Neural crest cell (in vitro differentiated cells): Measurements from ENCODE around the gene CLNK. TPM values are rescaled to one million over a fixed set of nuclear protein-coding genes. Genes with fewer than 3 reads are reported as not detected.

Experiments used
- DNase-seq: peaks from one replicate; pipeline ENCODE4 v3.0.0; 2021; ENCODE audit warnings: low read depth, mixed read lengths, low spot score
- H3K27ac Mint-ChIP-seq: one replicate; pipeline ENCODE4 v1.8.0; 2021; ENCODE audit warnings: mild to moderate bottlenecking, mixed read lengths; ENCODE audit not compliant: unreplicated experiment
- H3K27me3 Mint-ChIP-seq: 2 replicates; pipeline ENCODE4 v1.8.0; 2021; ENCODE audit warnings: low read depth, mild to moderate bottlenecking, mixed read lengths
- H3K36me3 Mint-ChIP-seq: 2 replicates; pipeline ENCODE4 v1.8.0; 2021; ENCODE audit warnings: low read depth, mild to moderate bottlenecking, mixed read lengths
- H3K4me1 Mint-ChIP-seq: 2 replicates; pipeline ENCODE4 v1.8.0; 2021; ENCODE audit warnings: mixed read lengths
- H3K4me3 Mint-ChIP-seq: one replicate; pipeline ENCODE4 v1.8.0; 2021; ENCODE audit warnings: mild to moderate bottlenecking, mixed read lengths
- H3K9me3 Mint-ChIP-seq: 2 replicates; pipeline ENCODE4 v1.8.0; 2021; ENCODE audit warnings: mixed read lengths
- CTCF ChIP-seq: fragments of 200-600 bp; sonication (generic); conservative IDR thresholded peaks from 2 replicates; pipeline ENCODE4 v1.5.0; 2021; ENCODE audit warnings: antibody characterized with exemption, mild to moderate bottlenecking
- total RNA-seq: library from RNA; stranded (reverse); gene quantifications from 2 replicates; pipeline ENCODE4 v1.2.1, GENCODE V29; 2021

Gene CLNK
- total RNA-seq, 1 donor from 2014 or later: not detected

DNA sequence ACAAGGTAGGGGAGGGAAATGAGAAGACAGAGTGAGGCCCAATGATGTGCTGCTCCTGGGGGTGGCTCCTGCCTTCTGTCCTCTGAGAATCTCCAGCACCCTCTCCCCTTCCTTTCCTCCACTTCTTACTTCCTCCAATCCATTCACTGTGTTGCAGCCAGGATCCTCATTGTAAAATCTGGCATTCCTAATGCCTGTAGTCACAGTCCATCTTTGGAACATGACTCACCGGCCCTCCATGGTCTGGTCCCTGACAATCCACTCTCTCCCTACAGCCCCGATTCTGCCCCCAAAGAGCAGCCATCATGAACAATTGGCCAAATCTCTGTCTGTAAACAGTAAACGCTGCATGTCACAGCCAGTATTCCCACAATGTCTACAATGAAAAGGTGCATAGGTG, 72.9 kb downstream of the CLNK start:
- no peak for TF ChIP-seq CTCF
- Mint-ChIP-seq H3K27ac (peak overlapping the region; percentile 16), H3K36me3 (no peaks in the 10 kb centered on the region), H3K27me3 (no peaks in the 10 kb centered on the region), H3K9me3 (no peaks in the 10 kb centered on the region), H3K4me3 (no peak overlapping the region), H3K4me1 (peaks cover 10% of the 10 kb centered on the region)
- DNase-seq: no peak

DNA sequence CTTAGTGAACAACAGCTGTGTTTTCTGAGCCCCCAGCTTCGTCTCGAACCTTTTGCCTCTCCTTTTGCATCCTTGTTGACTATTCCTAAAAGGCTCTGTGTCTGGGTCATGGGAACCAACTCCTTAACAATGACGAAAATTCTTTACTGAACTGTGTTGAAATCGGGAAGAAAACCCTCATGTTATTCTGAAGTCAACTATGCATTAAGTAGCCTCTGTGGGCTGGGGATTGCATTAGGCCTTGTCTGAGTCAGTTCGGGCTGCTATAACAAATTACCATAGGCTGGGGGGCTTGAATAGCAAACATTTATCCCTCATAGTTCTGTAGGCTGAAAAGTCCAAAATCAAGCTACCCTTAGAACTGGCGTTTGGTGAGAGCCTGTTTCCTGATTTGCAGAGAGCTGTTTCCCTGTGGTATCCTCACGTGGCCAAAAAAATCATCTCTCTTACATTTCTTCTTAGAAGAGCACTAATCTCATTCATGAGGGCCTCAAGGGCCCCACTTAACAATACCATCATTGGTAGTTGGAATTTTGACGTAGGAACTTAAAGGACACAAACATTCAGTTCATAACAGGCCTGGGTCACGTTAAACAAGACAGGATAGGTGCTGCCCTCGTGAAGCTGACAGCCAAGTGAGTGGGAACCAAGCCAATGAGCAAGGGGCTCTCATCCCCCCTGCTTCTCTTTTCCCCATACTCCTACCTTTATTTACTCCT, 75.9 kb downstream of the CLNK start:
- TF ChIP-seq CTCF: no peak
- DNase-seq: no peak
- no peaks in the 10 kb centered on the region for H3K27me3 Mint-ChIP-seq
- H3K4me3 Mint-ChIP-seq: no peak overlapping the region
- no peak overlapping the region for H3K27ac Mint-ChIP-seq
- no peaks in the 10 kb centered on the region for H3K36me3 Mint-ChIP-seq
- no peaks in the 10 kb centered on the region for H3K9me3 Mint-ChIP-seq
- peaks cover 10% of the 10 kb centered on the region for H3K4me1 Mint-ChIP-seq

DNA sequence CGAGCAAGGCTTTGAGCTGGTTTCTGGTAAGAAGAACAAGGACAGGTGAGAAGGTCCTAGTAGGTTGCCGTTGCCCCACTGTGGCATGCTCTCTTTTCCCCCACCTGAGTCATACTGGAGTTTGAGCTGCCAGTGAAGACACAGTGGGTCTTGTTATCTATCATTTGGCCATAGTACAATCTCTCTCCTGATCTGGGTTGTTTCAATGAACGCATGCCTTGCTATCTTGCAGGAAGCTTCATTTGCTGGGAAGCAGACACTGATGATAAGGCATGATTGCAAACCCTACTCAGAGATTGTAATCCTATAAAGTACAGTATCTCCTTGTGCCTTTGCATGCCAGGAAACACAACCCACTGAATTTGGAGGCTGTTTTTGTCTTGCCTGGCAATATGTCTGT, 77.4 kb downstream of the CLNK start:
- H3K27ac Mint-ChIP-seq: no peak overlapping the region
- no peaks in the 10 kb centered on the region for H3K9me3 Mint-ChIP-seq
- no peaks in the 10 kb centered on the region for H3K36me3 Mint-ChIP-seq
- H3K4me3 Mint-ChIP-seq: no peak overlapping the region
- TF ChIP-seq CTCF: no peak
- DNase-seq: no peak
- H3K27me3 Mint-ChIP-seq: no peaks in the 10 kb centered on the region
- H3K4me1 Mint-ChIP-seq: peaks cover 10% of the 10 kb centered on the region

DNA sequence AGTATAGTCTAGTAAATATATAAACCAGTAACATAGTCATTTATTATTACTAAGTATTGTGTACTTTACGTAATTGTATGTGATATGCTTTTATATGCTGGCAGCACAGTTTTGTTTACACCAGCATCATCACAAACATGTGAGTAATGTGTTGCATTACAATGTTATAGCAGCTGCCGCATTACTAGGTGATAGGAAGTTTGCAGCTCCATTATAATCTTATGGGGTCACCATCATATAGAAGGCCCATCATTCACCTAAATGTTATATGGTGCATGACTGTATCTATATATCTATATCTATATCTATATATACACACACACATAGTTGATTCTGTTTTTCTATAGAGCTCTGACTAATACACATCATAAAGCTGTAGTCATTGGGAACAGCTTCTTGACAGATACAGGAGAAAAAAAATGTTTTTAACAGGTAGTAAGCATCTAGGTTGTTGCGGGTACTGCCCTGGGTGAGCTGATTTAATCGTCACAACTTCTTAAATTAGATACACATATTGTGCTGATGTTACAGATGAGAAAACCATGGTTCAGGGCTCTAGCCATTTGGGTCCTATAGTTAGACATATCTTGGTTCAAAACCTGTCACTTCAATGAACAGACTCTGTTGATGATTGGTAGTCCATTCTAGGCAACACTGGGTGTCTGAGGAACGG, 77.9 kb downstream of the CLNK start:
- TF ChIP-seq CTCF: no peak
- Mint-ChIP-seq H3K27me3 (no peaks in the 10 kb centered on the region), H3K4me1 (peaks cover 7% of the 10 kb centered on the region), H3K4me3 (no peak overlapping the region), H3K36me3 (no peaks in the 10 kb centered on the region), H3K27ac (no peak overlapping the region), H3K9me3 (no peaks in the 10 kb centered on the region)
- DNase-seq: no peak

DNA sequence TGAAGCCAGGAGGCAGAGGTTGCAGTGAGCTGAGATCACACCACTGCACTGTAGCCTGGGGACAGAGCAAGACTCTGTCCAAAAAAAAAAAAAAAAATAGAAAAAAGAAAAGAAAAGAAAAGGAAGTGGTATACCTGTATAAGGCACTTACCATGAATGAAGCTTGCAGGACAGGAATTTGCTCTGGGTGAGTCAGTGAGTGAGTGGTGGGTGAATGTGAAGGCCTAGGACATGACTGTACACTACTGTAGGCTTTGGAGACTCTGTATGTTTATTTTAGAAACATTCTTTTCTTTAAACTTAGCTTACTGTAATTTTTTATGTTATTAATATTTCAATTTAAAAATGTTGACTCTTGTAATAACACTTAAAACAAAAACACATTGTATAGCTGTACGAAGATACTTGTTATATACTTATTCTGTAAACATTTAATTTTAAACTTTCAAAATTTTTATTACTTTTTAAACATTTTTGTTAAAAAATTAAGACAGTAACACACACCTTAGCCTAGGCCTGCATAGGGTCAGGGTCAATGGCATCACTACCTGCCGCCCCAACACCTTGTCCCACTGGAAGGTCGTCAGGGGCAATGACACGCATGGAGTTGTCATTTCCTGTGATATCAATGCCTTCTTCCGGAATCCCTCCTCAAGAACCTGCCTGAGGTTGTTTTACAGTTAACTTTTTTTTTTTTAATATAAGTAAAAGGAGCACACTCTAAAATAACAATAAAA, 78.7 kb downstream of the CLNK start:
- H3K9me3 Mint-ChIP-seq: no peaks in the 10 kb centered on the region
- no peak overlapping the region for H3K27ac Mint-ChIP-seq
- TF ChIP-seq CTCF: no peak

More for the DNA sequence above, 78.7 kb downstream of the CLNK start:
- no peaks in the 10 kb centered on the region for H3K36me3 Mint-ChIP-seq
- H3K27me3 Mint-ChIP-seq: no peaks in the 10 kb centered on the region
- DNase-seq: no peak
- H3K4me1 Mint-ChIP-seq: peaks cover 6% of the 10 kb centered on the region
- no peak overlapping the region for H3K4me3 Mint-ChIP-seq
